Measurements from ENCODE around the gene ZNF467.

Gene ZNF467

DNA sequence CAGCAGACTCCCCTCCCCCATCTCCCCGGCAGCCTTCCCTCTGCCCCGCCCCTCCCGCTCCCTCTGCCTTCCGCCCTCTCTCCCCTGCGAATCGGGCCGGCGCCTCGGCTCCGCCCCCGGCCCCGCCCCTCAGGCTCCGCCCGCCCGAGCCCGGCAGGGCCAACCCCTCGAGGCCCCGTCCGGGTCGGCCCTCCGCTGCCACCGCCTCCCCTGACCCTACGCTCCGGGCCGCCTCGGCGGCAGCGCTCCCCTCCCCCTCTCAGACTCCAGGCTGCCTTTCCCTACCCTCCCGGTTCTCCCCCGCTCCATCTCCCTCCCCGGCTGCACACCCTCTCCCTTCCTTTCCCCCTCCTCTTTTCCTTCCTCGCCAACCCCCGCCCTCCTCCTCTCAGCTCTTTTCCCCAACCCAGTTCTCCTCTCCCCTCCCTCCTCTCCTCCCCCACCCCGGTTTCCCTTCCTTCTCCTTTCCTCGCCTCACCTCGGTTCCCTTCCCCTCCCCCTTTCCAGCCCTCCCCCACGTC lies 1.6 kb downstream of the ZNF467 start:
- DNase-seq (ENCODE audit: low read depth) = peak; percentile 84
- peak overlapping the region; percentile 56 for H3K4me3 ChIP-seq (ENCODE audit: low read length)
- TF ChIP-seq CTCF (IDR thresholded peaks at IDR 0.05; ENCODE audit: insufficient read depth, low read depth, low read length, missing control alignments) = no peak

DNA sequence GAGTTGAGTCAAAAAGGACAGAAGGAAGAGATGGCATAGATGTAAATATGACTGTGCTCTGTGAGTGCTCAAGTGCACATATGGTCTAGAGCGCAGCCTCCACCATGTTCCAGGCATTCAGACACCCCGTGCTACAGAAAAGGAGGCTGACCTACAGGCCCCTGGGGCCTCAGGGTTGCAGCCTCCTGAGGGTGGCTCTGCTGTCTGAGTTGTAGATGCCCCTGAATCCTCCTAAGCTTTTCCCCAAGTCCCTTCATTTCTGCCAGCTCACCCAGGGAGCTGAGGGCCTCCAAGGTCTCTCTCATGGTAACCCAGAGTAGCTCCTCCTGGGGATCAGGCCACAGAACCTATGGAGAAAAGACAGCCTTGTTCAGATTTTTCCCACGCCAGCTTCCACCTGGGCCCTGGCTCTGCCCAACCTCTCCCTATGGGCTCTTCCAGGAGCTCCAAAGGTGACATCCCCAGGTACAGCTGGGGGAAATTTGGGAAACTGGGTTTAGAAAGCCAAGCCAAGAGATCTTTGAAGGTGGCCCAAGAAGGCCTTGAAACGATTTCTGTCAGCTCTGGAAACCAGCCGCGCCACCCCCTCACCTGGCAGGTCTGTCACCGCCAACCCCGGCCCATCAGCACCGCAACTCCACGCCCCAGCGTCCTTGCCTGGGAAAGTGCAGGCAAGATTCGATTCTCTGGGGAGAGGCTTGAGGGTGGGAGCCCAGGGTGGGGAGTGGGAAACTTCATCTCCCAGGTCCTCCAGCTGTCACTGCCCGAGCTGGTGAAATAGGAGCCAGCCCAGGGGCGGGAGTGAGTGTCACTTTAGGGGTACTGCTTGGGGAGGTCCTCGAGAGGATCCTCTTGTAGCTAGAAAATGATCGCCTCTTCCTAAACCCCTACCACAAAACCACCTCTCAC lies 2.4 kb downstream of the ZNF467 start:
- H3K4me3 ChIP-seq (ENCODE audit: low read length) = peak overlapping the region; percentile 31
- no peak for TF ChIP-seq CTCF (IDR thresholded peaks at IDR 0.05; ENCODE audit: insufficient read depth, low read depth, low read length, missing control alignments)
- DNase-seq (ENCODE audit: low read depth) = no peak

DNA sequence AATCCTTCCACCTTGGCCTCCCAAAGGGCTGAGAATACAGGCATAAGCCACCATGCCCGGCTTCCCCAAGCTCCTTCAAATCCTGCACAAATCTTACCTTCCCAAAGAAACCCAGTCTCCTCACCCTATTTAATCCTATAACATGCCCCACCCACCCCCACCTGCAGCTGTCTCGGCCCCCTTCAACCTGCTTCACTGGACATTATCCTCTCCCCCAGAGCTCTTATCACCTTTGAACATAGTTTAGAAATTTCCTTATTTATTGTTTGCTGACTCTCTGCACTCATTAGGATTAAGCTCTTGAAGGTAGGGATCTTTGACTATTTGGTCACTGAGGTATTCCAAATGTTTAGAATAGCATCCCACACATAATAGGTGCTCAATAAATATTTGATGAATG lies 3.5 kb downstream of the ZNF467 start:
- H3K4me3 ChIP-seq (ENCODE audit: low read length) = no peak overlapping the region
- no peak for TF ChIP-seq CTCF (IDR thresholded peaks at IDR 0.05; ENCODE audit: insufficient read depth, low read depth, low read length, missing control alignments)
- DNase-seq (ENCODE audit: low read depth) = no peak

GRCh38 chr7:149768931-149769330 lies 4.5 kb downstream of the ZNF467 start:
- no peak for TF ChIP-seq CTCF (IDR thresholded peaks at IDR 0.05; ENCODE audit: insufficient read depth, low read depth, low read length, missing control alignments)
- no peak overlapping the region for H3K4me3 ChIP-seq (ENCODE audit: low read length)
- DNase-seq (ENCODE audit: low read depth) = no peak

GRCh38 chr7:149767068-149767467 lies 6.3 kb downstream of the ZNF467 start:
- no peak for TF ChIP-seq CTCF (IDR thresholded peaks at IDR 0.05; ENCODE audit: insufficient read depth, low read depth, low read length, missing control alignments)
- no peak overlapping the region for H3K4me3 ChIP-seq (ENCODE audit: low read length)
- DNase-seq (ENCODE audit: low read depth) = no peak

DNA sequence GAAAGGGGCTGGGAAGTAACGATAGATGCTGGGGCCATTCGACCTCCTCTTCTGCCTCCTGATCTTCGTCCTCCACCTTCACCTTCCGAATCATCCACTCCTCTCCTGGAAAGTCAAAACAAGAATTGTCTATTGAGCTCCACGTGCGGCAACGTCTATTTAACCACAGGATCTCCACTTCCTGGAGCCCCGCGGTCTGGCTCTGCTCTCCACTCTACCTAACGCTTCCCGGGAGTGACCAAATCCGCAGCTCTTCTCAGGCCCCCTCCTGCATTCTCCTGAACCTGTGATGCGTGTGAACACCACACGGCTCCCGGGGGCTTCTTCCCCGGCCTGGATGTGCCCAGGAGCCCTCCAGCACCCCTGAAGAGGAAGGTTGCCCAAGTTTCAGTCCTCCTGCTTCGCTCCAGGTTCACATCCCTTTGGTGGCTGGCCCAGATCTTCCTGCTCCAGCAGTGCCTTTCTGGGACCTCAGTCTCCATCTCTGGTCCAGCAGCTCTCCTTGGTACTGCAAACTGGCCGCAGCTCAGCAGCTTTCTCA lies 7.2 kb downstream of the ZNF467 start:
- TF ChIP-seq CTCF (IDR thresholded peaks at IDR 0.05; ENCODE audit: insufficient read depth, low read depth, low read length, missing control alignments) = no peak
- no peak for DNase-seq (ENCODE audit: low read depth)

More for the DNA sequence above, 7.2 kb downstream of the ZNF467 start:
- no peak overlapping the region for H3K4me3 ChIP-seq (ENCODE audit: low read length)
